GM12874 (cell line): Measurements from ENCODE around the gene TMPRSS9.

Experiments used
- TF ChIP-seq, protein P1 (sequence below): IDR thresholded peaks from 2 replicates; pipeline ENCODE4 v1.5.1; 2011; ENCODE audit warnings: low read depth, mild to moderate bottlenecking, control low read depth, low read length, moderate library complexity; ENCODE audit not compliant: insufficient read depth

The TMPRSS9 gene

DNA sequence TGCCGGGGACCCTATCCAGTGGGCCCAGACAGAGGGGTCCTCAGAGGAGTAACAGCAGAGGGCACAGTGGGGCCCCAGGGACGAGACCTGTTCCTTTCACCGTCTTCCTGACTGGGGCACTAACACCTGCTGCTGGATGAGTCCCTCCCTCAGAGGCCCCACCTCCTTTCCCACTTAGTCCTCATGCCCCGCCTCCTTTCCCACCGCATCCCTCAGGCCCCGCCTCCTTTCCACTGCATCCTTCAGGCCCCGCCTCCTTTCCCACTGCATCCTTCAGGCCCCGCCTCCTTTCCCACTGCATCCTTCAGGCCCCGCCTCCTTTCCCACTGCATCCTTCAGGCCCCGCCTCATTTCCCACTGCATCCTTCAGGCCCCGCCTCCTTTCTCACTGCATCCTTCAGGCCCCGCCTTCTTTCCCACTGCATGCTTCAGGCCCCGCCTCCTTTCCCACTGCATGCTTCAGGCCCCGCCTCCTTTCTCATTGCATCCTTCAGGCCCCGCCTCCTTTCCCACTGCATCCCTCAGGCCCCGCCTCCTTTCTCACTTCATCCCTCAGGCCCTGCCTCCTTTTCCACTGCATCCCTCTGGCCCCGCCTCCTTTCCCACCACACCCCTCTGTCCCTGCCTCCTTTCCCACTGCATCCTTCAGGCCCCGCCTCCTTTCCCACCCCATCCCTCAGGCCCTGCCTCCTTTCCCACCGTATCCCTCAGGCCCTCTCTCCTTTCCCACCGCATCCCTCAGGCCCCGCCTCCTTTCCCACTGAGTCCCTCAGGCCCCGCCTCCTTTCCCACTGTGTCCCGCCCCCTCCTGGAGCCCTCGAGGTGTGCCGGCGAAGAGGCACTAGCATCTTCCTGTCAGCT lies 24.8 kb upstream of the TMPRSS9 start:
- TF ChIP-seq, protein P1, sequence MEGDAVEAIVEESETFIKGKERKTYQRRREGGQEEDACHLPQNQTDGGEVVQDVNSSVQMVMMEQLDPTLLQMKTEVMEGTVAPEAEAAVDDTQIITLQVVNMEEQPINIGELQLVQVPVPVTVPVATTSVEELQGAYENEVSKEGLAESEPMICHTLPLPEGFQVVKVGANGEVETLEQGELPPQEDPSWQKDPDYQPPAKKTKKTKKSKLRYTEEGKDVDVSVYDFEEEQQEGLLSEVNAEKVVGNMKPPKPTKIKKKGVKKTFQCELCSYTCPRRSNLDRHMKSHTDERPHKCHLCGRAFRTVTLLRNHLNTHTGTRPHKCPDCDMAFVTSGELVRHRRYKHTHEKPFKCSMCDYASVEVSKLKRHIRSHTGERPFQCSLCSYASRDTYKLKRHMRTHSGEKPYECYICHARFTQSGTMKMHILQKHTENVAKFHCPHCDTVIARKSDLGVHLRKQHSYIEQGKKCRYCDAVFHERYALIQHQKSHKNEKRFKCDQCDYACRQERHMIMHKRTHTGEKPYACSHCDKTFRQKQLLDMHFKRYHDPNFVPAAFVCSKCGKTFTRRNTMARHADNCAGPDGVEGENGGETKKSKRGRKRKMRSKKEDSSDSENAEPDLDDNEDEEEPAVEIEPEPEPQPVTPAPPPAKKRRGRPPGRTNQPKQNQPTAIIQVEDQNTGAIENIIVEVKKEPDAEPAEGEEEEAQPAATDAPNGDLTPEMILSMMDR, result no peak

DNA sequence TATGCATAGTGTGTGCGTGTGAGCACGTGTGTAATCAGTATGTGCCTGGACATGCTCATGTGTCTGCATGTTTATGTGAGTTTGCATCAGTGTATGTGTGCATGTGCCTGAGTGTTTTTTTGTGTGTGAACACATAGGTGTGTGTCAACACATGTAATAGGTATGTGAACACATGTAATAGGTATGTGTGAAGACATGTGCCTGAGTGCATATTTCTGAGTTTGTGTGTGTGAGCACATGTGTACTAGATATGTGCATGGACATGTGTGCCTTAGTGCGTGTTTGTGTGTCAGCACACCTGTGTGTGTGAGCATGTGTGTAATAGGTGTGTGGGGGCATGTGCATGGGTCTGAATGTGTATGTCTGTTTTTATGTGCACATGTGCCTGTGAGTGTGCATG lies 24.2 kb upstream of the TMPRSS9 start:
- TF ChIP-seq, protein P1, result no peak

DNA sequence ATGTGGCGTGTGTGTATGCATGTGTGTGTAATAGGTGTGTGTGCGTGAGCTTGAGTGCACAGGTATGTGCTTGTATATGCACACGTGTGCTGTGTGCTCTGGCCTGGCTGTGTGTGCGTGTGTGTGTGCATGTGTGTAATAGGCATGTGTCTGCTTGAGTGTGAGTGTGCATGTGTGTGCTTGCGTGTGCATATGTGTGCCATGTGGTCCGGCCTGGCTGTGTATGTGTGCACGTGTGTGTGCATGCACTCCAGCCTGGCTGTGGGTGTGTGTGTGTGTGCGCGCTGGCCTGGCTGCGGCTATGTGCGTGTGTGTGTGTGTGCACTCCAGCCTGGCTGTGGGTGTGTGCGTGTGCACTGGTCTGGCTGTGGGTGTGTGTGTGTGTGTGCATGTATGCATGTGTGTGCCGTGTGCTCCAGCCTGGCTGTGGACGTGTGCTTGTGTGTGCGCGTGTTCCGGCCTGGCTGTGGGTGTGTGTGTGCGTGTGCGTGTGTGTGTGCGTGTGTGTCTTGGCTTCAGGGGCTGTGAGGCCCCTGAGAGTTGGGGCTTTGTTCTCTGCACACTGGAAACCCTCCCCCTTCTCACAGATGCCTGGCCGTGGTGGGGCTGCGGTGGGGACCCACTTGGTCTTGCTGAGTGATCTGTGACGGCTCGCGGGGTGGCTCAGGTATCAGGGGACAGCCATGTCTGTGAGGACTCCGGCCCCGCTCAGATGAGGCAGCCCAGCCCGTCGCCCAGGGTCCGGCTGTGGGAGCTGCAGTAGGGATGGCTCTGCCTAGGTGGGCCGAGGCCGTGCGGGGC lies 23.3 kb upstream of the TMPRSS9 start:
- TF ChIP-seq, protein P1, result no peak

DNA sequence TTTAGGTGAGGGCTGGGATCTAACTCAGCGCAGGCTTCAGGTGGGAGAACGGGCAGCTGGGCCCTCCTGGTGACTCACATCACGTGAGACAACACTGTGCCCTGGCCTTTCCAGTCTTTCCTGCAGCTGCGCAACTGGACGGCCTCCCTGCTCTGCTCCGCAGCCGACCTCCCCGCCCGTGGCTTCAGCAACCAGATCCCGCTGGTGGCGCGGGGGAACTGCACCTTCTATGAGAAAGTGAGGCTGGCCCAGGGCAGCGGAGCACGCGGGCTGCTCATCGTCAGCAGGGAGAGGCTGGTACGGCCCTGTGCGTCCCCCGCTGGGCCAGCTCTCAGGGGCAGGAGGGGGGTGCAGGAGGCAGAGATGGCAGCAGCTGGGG lies 22.7 kb upstream of the TMPRSS9 start:
- TF ChIP-seq, protein P1, result peak; percentile 2; the same call in 1 of the 2 replicates

DNA sequence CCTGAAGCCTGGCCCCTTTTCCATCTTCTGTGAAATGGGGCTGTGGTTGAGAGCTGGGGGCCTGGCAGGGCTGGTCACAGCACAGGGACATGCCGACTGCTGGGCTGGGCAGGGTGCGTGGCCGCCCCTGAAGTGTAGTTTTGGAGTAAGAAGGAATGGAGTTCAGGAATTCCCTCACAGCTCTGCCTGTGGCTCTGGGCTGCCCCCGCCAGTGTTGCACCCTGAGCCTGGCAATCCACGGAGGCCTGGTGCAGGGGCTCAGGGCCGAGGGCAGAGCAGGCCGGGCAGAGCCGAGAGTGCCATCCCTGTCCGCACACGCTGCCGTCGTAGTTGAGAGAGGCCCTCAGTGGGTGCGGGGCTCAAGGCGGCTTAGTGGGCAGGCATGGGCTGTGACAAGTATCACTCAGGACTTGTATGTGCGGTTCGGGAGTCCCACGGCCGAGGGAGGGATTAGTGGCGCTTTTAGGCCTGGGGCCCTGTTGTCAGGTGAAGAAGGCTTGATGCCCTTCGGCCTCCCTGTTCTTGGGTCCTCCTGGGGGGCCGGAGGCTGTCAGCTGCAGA lies 21.9 kb upstream of the TMPRSS9 start:
- TF ChIP-seq, protein P1, result no peak

DNA sequence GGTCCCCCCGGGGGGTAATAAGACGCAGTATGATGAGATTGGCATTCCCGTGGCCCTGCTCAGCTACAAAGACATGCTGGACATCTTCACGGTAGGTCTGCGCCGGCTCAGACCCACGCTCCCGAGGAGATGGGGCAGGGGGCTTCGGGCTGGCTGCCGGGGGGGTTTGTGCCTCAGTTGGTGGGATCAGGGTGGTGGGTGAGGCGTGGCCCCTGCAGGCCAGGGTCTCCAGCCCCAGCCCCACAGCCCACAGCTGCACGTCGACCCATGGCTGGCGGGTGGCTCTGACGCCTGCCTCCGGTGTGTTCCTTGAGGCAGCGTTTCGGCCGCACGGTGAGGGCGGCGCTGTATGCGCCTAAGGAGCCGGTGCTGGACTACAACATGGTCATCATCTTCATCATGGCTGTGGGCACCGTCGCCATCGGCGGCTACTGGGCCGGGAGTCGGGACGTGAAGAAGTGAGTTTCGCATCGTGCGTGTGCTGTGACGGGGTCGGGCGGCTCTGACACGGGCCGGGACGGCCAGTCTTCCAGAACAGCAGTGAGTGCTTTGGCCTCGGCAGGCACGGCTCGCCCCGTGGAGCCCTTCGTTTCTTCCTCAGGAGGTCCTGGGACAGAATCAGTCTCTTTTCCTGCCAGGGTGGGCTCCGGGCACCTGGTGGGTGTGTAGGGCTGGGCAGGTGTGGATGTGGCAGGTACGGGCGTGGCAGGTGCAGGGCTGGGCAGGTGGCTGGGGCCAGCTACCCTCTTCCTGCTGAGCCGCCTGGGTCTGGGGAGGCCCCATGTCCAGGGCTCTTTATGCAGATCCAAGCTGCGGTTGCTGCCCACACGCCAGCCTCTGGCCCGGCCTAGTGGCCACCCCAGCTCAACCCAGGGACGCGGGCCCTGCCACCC lies 21.1 kb upstream of the TMPRSS9 start:
- TF ChIP-seq, protein P1, result no peak
